Cortex of kidney (tissue), 1 donor: ENCODE data around the gene DCHS2.

Source experiments
- DNase-seq: peaks from one replicate; lab custom pipeline; 2025; lab: John Stamatoyannopoulos, UW

DCHS2 gene

GRCh38 chr4:154491341-154492271, at the start of gene DCHS2:
Gene DCHS2 (minus strand): TSS chr4:154491799. CDS start chr4:154491355, 444 bp downstream.
- no peak for DNase-seq

- DNase-seq: no peak
These were observed 42.7 kb upstream of the DCHS2 start for GRCh38 chr4:154534296-154534695.

- no peak for DNase-seq
These were observed 38.3 kb upstream of the DCHS2 start for GRCh38 chr4:154529728-154530519.

GRCh38 chr4:154528869-154529268, 37.3 kb upstream of the DCHS2 start:
- DNase-seq: no peak

GRCh38 chr4:154527308-154527707, 35.7 kb upstream of the DCHS2 start:
- DNase-seq: no peak

GRCh38 chr4:154526151-154526550, 34.6 kb upstream of the DCHS2 start:
- DNase-seq: no peak

GRCh38 chr4:154521607-154522006, 30.0 kb upstream of the DCHS2 start:
- no peak for DNase-seq

- DNase-seq: no peak
These were observed 27.6 kb upstream of the DCHS2 start for GRCh38 chr4:154519214-154519613.

GRCh38 chr4:154517591-154517990, 26.0 kb upstream of the DCHS2 start:
- no peak for DNase-seq

- DNase-seq: no peak
These were observed 24.9 kb upstream of the DCHS2 start for GRCh38 chr4:154516318-154517029.

- no peak for DNase-seq
These were observed 20.4 kb upstream of the DCHS2 start for GRCh38 chr4:154511981-154512380.

GRCh38 chr4:154511548-154511947, 19.9 kb upstream of the DCHS2 start:
- no peak for DNase-seq

GRCh38 chr4:154507156-154507555, 15.6 kb upstream of the DCHS2 start:
- no peak for DNase-seq

- no peak for DNase-seq
These were observed 14.7 kb upstream of the DCHS2 start for GRCh38 chr4:154506253-154506652.

- no peak for DNase-seq
These were observed 12.0 kb upstream of the DCHS2 start for GRCh38 chr4:154503598-154503997.

- DNase-seq: no peak
These were observed 10.5 kb upstream of the DCHS2 start for GRCh38 chr4:154502111-154502510.

- DNase-seq: no peak
These were observed 6.3 kb upstream of the DCHS2 start for GRCh38 chr4:154497889-154498288.

GRCh38 chr4:154495867-154496266, 4.3 kb upstream of the DCHS2 start:
- DNase-seq: no peak

GRCh38 chr4:154492288-154492687, 689 bp upstream of the DCHS2 start:
- no peak for DNase-seq

GRCh38 chr4:154490583-154491340, 837 bp downstream of the DCHS2 start:
- DNase-seq: no peak

GRCh38 chr4:154490234-154490582, 1.4 kb downstream of the DCHS2 start:
- DNase-seq: no peak
